HS-27A (cell line): Measurements from ENCODE around the gene ZW10.

ENCODE experiments used
- DNase-seq: peaks from one replicate; pipeline ENCODE4 v3.0.0-alpha.2; 2012; ENCODE audit warnings: low read depth, missing footprints

The ZW10 gene

DNA sequence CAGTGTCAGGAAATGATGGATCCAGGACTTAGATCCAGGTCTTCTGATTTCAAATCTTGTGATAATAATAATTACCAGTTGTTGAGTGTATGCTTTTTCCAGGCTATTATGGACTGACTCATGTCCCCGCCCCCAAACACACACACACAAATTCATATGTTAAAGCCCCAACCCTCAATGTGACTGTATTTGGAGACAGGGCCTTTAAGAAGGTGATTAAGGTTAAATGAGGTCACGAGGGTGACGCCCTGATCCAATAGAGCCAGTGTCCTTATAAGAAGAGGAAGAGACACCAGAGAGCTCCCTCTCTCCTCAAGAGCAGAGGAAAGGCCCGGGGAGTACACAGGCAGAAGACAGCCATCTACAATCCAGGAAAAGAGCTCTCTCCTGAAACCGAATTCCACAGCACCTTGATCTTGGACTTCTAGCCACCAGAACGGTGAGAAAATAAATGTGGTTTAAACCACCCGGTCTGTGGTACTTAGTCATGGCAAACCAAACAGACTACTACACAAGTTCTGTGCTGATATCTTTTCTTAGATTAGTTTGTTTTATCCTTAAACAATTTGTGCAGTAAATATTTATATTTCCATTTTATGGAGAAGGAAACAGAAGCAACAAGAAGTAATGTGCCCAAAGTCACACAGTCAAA, 75.6 kb downstream of the ZW10 start:
- DNase-seq = no peak

DNA sequence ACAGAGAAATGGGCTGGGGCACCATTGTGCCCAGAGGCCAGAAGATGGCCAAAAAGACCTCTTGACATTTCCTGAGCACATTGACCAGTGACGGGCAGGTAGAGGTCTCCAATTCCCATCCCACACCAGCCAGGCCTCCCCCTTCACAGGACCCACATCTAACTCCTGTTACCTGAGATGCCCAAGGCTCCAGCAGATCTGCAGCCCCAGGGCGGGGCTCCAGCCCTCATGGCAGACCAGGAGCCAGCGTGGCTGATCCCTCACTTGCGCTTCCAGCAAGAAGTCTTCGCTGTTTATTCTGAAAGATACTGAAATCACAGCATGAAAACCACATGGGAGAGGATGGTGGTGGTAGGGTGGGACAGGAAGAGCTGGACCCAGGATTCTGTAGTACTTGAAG, 76.4 kb downstream of the ZW10 start:
- DNase-seq = no peak

DNA sequence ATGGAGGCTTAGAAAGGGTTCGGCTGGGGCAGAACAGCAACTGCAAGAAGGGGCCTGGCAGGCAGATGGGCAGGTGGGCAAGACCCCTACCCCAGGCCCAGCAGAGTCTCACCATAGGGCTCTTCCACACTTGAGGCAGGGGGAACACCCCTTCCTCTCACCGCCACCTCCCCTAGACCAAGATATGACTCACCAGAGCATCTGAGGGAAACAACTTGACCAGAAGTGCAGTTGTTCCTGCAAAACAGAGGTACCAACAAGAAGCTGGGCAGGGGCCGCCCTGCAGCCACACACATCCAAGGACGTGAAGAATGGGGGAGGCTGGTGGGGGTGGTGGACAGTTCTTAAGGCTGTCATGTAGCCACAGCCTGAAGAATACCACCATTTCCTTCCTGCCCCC, 78.3 kb downstream of the ZW10 start:
- DNase-seq = no peak

DNA sequence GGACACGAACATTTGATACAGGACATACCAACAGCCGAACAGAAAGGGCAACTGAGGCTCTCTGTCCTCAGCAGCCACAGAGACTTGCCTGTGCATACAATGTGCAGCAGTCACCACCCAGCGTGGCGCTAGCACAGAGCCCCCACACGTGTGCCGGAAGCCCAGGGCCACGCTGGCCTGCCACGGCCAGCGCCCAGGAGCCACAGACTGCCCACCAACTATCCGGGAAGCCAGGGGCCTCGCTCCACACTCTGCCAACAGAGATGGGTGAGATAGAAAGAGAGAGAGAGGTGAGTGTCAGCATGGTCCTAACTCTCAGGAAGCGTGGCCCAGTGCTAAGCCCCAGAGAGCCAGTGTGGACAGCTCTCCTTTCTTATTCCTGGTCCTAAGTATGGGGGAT, 79.1 kb downstream of the ZW10 start:
- no peak for DNase-seq

DNA sequence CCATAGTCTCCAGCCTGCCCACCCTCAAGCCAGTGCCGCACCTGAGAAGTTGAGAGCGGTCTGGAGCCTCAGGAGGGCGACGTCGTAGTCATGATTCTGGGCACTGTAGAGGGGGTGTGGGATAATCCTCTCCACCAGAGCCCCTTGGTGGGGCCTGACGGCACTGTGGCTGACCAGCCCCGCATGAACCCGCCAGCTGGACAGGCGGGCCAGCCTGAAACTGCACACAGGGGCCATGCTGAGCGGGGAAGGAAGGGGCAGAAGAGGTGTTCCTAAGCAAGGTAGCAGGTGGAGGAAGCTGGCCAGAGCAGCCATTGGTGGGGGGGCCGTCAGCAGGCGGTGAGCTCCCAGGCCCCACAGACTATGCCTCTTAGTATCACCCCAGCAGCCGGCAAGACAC, 80.5 kb downstream of the ZW10 start:
- DNase-seq = no peak

DNA sequence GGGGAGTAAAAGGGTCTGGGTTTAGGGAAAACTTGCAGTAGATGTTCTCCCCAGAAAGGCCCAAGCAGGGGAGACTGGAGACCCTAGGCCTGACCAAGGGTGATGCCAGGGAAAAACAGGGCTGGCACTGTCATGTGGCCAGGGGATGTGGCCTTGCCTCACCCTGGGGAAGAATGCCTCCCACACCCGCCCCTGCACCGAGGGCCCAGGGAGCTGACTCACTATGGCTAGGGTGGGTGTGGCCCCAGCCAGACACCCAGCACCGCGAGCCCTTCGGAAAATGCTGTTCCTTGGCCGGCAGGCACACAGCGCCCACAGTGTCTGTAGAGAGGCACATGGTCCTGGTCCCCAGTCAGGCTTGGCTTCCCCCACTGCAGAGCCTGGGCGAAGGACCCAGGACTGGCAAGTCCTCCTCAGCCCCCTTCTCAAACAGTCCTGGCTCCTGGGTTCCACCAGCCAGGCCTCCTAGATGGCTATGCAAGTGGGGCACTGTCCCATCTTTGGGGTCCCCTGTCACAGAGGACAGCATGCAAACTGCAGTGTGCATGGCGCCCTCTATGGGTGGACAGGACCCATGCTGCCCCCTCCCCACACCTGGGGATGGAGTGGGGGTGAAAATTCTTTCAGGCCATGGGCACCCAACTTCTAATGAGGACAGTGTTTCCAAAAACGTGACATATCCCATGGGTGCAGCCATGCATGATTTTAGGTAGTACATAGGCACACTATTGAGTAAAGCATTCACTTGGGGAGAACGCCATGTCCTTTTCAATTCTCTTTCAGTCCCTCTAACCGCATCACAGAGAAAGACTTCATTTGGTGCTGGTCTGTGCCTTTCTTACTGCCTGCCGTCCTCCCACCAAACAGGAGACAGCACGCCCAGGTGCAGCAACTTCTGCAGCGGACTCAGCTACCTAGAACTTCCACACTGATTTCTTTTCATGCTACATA, 82.6 kb downstream of the ZW10 start:
- DNase-seq = peak; percentile 68

DNA sequence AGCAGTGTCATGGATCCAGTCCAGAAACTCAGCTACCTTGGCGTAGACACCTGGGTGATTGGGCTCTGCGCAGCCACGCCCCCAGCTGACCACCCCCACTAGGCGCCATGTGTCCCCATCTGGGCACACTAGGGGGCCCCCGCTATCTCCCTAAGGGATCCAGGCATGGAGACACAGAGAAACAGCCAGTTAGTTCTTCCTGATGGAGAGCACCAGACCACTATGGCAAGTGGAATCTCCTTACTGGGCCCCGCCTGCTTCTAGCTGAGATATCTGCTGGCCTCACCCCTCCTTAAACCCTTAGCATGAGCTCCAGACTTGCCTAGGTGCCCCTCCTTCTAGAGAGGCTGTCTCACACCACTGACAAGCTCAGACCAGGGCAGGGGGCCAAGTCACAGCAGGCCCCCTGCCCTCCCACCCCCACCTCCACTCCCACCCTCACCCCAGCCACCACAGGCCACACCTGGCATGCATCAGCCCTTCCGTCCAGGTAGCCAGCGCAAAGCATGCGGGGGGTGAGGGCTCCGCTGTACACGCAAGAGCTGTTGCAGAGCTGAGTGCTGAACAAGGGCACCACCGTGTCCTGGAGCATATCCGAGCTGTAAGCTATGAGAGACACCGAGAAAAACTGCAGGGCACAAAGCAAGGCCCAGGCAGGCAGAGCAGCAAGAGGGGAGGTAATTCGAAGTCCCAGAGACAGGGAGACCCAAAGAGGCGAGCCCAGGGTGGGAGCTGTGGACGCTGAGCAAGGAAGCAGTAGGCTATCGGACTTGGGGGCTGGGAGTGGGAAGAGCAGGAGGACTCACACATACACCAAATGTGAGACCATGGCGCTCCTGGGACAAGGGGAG, 83.5 kb downstream of the ZW10 start:
- DNase-seq = no peak

DNA sequence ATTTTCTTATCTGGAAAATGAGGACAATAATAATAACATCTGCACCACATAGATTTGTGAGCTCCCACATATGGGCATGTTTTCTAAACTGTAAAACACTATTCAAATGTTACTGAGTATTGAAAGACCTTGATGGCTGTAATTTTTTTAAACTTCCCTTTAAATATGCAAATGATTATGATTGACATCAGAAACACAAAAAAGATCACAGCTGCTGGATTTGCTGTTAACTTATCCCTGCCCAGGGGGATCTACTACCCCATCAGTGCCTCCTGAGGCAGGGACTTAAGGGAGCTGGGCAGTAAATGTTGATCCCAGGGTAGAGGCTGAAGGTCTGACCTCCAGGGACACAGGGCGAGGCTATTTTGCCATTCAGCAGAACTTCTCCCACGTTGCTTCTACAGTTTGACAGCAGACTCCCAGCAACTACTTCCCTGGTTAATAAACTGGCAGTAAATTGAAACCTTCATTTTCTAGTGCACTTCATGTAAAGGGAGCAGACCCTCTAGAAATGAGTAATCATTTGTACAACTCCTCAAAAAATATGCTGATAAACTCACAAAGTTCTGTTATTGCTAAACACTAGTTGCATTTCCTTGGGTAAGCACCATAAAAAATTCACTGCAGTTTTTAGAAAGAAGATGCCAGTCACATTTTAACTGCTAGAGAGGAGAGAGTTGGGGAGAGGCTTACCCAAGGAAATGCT, 87.7 kb downstream of the ZW10 start:
- no peak for DNase-seq

DNA sequence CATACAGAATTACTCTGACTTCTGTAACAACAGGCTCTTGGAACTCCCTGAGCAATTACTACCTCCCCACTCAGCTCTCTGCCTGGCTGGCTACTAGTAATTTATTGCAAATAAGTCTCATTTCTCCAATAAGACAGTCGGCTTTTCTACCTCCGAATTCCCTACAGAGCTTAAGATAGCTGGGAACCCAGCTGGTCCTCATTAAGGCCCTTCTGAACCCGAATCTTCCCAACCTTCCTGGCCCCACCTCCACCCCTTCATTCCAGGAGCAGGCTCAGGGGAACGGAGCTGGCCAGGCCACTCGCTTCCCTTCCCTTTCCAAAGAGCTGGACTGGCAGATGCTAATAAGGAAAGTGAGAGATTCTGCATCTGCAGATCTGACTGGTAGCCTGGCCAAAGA, 89.0 kb downstream of the ZW10 start:
- DNase-seq = no peak

DNA sequence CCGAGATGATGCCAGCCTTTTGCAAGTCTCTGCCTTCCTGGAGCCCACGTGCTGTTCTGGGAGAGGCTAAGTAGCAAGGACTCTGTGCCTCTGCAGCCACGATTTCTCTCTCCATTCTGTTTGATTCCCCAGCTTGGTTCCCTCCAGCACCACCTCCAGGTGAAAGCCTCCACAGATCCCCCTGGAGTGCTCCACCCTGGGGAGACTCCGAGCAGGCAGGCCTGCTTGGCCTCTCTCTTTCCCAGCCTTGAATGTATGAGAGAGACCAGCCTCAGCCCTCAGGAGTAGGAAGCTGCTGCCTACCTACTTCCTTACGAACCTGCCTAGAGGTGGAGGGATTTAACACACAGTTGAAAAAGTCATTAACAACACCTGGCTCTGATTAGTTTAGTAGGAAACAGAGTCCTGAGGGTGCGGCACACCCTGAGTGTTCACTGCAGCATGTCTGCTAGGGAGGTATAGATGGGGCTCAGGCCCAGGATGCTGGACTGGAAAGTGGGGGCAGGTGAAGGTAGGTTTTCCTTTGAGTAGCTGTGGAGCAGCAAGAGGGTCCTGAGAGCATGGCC, 89.9 kb downstream of the ZW10 start:
- DNase-seq = no peak
